Renal cortex interstitium (tissue), 11 donors: ENCODE measurements around the gene VCP. TPM values are rescaled to one million over a fixed set of nuclear protein-coding genes. Genes with fewer than 3 reads are reported as not detected.
"Not testable (repeated sequence)": the region's sequence is repeated elsewhere in the genome, so short reads cannot be mapped to it uniquely, and the experiment has no call there.

Experiments
- DNase-seq, 11 donors: peaks; one replicate each; pipeline ENCODE4 v3.0.0-alpha.2; 2013; ENCODE audit warnings: low read depth in 9 of 11, low spot score in 4 of 11; ENCODE audit errors: extremely low read depth in 1 of 11
- polyA plus RNA-seq, 3 donors: library from polyadenylated mRNA; unstranded; fragments of 120-200 nt; gene quantifications; one replicate each; pipeline ENCODE4 v1.2.1, GENCODE V29; 2013; ENCODE audit not compliant: insufficient read length in 3 of 3

VCP gene
- polyA plus RNA-seq, 3 donors, result 242 to 277 (median 251) TPM

GRCh38 chr9:35042891-35043545 is 29.4 kb downstream of the VCP start:
- no peak for DNase-seq

- no peak for DNase-seq
Observed at GRCh38 chr9:35042081-35042604, 30.3 kb downstream of the VCP start.

- peak in 6 of 11 donors; percentile 15 to 33 (median 28) for DNase-seq
Observed at GRCh38 chr9:35035851-35036701, 36.3 kb downstream of the VCP start.

- no peak for DNase-seq
Observed at GRCh38 chr9:35033101-35033500, 39.3 kb downstream of the VCP start.

- DNase-seq, result no peak
Observed at GRCh38 chr9:35029852-35030251, 42.6 kb downstream of the VCP start.

- no peak for DNase-seq
Observed at GRCh38 chr9:35029241-35029640, 43.2 kb downstream of the VCP start.

- DNase-seq, result no peak
Observed at GRCh38 chr9:35028341-35028740, 44.1 kb downstream of the VCP start.

GRCh38 chr9:35027860-35028259 is 44.6 kb downstream of the VCP start:
- no peak for DNase-seq

- DNase-seq, result no peak
Observed at GRCh38 chr9:35027374-35027773, 45.1 kb downstream of the VCP start.

GRCh38 chr9:35026671-35027070 is 45.8 kb downstream of the VCP start:
- DNase-seq, result no peak

- DNase-seq, result not testable (repeated sequence)
Observed at GRCh38 chr9:35023443-35023842, 49.0 kb downstream of the VCP start.

GRCh38 chr9:35014517-35014916 is 57.9 kb downstream of the VCP start:
- no peak for DNase-seq

GRCh38 chr9:35010351-35010958 is 62.0 kb downstream of the VCP start:
- DNase-seq, result no peak

Other genes starting within 250 kb of the VCP start
- under 1 TPM; 0.14 to 0.47 (median 0.18) TPM for gene PHF24, start 114.3 kb downstream of the VCP start, polyA plus RNA-seq
- gene DNAJB5, start 82.9 kb downstream of the VCP start, polyA plus RNA-seq, result 10 to 100 TPM in 2 of 3 donors, 1 to 10 TPM in 1; 8.1 to 12.1 (median 10.0) TPM
- 10 to 100 TPM; 39.7 to 44.9 (median 42.9) TPM for gene FANCG, start 7.3 kb upstream of the VCP start, polyA plus RNA-seq
- gene PIGO, start 24.0 kb upstream of the VCP start, polyA plus RNA-seq, result 10 to 100 TPM; 29.8 to 40.0 (median 33.8) TPM
- gene STOML2, start 30.5 kb upstream of the VCP start, polyA plus RNA-seq, result 100 to 1,000 TPM; 125 to 135 (median 130) TPM
- 10 to 100 TPM; 11.1 to 15.1 (median 12.9) TPM for gene ATOSB, start 43.2 kb upstream of the VCP start, polyA plus RNA-seq
- gene UNC13B, start 89.4 kb upstream of the VCP start, polyA plus RNA-seq, result 10 to 100 TPM; 25.5 to 29.6 (median 26.9) TPM